OCI-LY1 (cell line): ENCODE data around the gene GFRA4.

ENCODE experiments used
- H2AFZ ChIP-seq: fragments of 200-600 bp; sonication (generic), shearing (Covaris generic); 2 replicates; pipeline ENCODE4 v1.6.0; 2014; ENCODE audit warnings: antibody characterized with exemption, mild to moderate bottlenecking, low read length
- H3F3A ChIP-seq: fragments of 200-600 bp; sonication (generic), shearing (Covaris generic); 2 replicates; pipeline ENCODE4 v1.6.0; 2014; ENCODE audit warnings: mild to moderate bottlenecking, antibody characterized with exemption, low read length, moderate library complexity; ENCODE audit not compliant: insufficient read depth
- H3K27ac ChIP-seq: fragments of 200-600 bp; sonication (generic); 2 replicates; pipeline ENCODE4 v1.5.1; 2014; ENCODE audit warnings: low read length, mixed run types, mild to moderate bottlenecking, low read depth; ENCODE audit not compliant: poor library complexity, severe bottlenecking
- H3K27me3 ChIP-seq: fragments of 200-600 bp; sonication (generic); 2 replicates; pipeline ENCODE4 v1.6.0; 2014; ENCODE audit warnings: antibody characterized with exemption, mild to moderate bottlenecking, low read length, moderate library complexity; ENCODE audit not compliant: insufficient read depth
- H3K36me3 ChIP-seq: fragments of 200-600 bp; sonication (generic); 2 replicates; pipeline ENCODE4 v1.6.1; 2014; ENCODE audit warnings: mild to moderate bottlenecking, antibody characterized with exemption, low read length, moderate library complexity, mixed read lengths; ENCODE audit not compliant: insufficient read depth
- H3K4me1 ChIP-seq: fragments of 200-600 bp; sonication (generic); 2 replicates; pipeline ENCODE4 v1.5.1; 2014; ENCODE audit warnings: mild to moderate bottlenecking, low read length, moderate library complexity; ENCODE audit not compliant: insufficient read depth, severe bottlenecking
- H3K4me2 ChIP-seq: fragments of 200-600 bp; sonication (generic), shearing (Covaris generic); 2 replicates; pipeline ENCODE4 v1.6.1; 2014; ENCODE audit warnings: low read length
- H3K4me3 ChIP-seq: fragments of 200-600 bp; sonication (generic); 2 replicates; pipeline ENCODE4 v1.5.1; 2014; ENCODE audit warnings: low read length, low read depth, mild to moderate bottlenecking, mixed read lengths; ENCODE audit not compliant: poor library complexity, severe bottlenecking
- H3K79me2 ChIP-seq: fragments of 200-600 bp; shearing (Covaris generic); 2 replicates; pipeline ENCODE4 v1.6.1; 2016; ENCODE audit warnings: mixed run types, low read length, mixed read lengths; ENCODE audit not compliant: insufficient read depth
- H3K9ac ChIP-seq: fragments of 200-600 bp; sonication (generic), shearing (Covaris generic); 2 replicates; pipeline ENCODE4 v1.6.1; 2014; ENCODE audit warnings: mild to moderate bottlenecking, low read length, mixed read lengths
- H3K9me2 ChIP-seq: fragments of 200-600 bp; sonication (generic), shearing (Covaris generic); 2 replicates; pipeline ENCODE4 v1.6.1; 2014; ENCODE audit warnings: low read depth, mild to moderate bottlenecking, low read length, mixed read lengths
- H3K9me3 ChIP-seq: fragments of 200-600 bp; shearing (Covaris generic); 2 replicates; pipeline ENCODE4 v1.6.1; 2014; ENCODE audit warnings: low read length, mixed read lengths
- H4K20me1 ChIP-seq: fragments of 200-600 bp; sonication (generic), shearing (Covaris generic); 2 replicates; pipeline ENCODE4 v1.6.0; 2016; ENCODE audit warnings: mild to moderate bottlenecking, low read length; ENCODE audit not compliant: insufficient read depth
- EZH2 ChIP-seq: fragments of 200-600 bp; sonication (generic), shearing (Covaris generic); IDR thresholded peaks from 2 replicates; pipeline ENCODE4 v1.8.0; 2017; ENCODE audit warnings: borderline replicate concordance, mixed run types, mild to moderate bottlenecking, antibody characterized with exemption, low read length, moderate library complexity, mixed read lengths
- TF ChIP-seq, protein P1 (sequence below): fragments of 200-600 bp; sonication (generic), shearing (Covaris generic); IDR thresholded peaks from 2 replicates; pipeline ENCODE4 v1.5.1; 2017; ENCODE audit warnings: mild to moderate bottlenecking, antibody characterized with exemption, low read length, moderate library complexity, mixed read lengths

Gene GFRA4

DNA sequence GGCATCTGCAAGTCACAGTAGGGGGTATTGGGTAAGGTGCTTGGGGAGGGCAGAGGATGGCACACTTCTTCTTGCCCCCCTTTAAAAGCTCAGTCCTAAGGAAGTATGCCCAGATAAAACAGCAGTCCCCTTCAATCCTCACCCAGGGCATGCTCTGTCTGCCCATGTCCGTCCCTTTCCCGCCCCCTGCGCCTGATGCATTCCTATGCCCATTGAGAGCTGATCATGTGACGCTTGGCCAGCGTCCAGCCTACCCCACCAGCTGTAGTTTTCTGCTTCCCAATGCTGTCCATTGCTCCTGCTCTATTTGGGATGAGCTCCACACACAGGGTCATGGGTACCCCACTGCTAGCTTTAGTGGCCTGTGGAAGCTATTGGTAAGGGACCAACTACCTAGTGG lies 40.9 kb upstream of the GFRA4 start:
- Histone ChIP-seq H3K27ac (no peak overlapping the region), H3K27me3 (no peaks in the 10 kb centered on the region; the same call in none of the 2 replicates), H3K36me3 (no peaks in the 10 kb centered on the region), H3K4me3 (no peak overlapping the region), H3F3A (no peaks in the 10 kb centered on the region), H3K9ac (no peak overlapping the region), H4K20me1 (no peaks in the 10 kb centered on the region), H3K9me3 (no peaks in the 10 kb centered on the region), H2AFZ (no peak overlapping the region), H3K4me1 (no peaks in the 10 kb centered on the region), H3K79me2 (no peaks in the 10 kb centered on the region), H3K4me2 (no peak overlapping the region), H3K9me2 (no peaks in the 10 kb centered on the region)
- TF ChIP-seq, protein P1, sequence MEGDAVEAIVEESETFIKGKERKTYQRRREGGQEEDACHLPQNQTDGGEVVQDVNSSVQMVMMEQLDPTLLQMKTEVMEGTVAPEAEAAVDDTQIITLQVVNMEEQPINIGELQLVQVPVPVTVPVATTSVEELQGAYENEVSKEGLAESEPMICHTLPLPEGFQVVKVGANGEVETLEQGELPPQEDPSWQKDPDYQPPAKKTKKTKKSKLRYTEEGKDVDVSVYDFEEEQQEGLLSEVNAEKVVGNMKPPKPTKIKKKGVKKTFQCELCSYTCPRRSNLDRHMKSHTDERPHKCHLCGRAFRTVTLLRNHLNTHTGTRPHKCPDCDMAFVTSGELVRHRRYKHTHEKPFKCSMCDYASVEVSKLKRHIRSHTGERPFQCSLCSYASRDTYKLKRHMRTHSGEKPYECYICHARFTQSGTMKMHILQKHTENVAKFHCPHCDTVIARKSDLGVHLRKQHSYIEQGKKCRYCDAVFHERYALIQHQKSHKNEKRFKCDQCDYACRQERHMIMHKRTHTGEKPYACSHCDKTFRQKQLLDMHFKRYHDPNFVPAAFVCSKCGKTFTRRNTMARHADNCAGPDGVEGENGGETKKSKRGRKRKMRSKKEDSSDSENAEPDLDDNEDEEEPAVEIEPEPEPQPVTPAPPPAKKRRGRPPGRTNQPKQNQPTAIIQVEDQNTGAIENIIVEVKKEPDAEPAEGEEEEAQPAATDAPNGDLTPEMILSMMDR: no peak
- no peak for TF ChIP-seq EZH2

DNA sequence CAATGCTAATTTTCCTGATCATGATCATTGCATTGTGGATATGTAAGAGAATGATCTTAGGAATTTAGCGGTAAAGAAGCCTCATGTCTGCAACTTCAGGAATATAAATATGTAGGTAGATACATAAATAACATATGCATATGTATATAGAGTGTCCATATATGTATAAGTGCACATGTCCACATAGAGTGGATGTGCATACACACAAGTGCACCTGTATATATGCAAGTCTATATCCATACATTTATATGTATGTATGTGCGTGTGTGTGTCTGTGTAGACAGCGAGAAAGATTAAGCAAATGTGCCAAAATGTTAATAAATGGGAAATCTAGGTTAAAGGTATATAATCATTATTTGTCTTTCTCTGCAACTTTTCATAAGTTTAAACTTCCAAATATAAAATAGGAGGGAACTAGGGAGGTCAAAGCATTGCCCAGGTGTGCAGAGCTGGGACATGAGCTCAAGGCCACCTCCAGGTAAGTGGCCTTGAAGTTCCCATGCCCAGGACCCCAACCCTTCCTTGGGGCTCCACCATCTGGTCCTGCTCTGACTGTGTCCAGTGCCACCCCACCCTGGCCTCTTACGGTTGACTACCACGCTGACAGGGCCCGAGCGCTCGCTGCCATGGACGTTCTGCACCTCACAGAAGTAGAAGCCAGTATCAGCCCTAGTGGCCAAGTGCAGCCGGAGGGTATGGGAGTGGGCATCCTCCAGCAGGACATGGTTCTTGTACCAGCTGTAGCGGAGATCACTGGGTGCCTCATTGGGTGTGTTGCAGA lies 39.6 kb upstream of the GFRA4 start:
- H3K79me2 ChIP-seq: no peaks in the 10 kb centered on the region

DNA sequence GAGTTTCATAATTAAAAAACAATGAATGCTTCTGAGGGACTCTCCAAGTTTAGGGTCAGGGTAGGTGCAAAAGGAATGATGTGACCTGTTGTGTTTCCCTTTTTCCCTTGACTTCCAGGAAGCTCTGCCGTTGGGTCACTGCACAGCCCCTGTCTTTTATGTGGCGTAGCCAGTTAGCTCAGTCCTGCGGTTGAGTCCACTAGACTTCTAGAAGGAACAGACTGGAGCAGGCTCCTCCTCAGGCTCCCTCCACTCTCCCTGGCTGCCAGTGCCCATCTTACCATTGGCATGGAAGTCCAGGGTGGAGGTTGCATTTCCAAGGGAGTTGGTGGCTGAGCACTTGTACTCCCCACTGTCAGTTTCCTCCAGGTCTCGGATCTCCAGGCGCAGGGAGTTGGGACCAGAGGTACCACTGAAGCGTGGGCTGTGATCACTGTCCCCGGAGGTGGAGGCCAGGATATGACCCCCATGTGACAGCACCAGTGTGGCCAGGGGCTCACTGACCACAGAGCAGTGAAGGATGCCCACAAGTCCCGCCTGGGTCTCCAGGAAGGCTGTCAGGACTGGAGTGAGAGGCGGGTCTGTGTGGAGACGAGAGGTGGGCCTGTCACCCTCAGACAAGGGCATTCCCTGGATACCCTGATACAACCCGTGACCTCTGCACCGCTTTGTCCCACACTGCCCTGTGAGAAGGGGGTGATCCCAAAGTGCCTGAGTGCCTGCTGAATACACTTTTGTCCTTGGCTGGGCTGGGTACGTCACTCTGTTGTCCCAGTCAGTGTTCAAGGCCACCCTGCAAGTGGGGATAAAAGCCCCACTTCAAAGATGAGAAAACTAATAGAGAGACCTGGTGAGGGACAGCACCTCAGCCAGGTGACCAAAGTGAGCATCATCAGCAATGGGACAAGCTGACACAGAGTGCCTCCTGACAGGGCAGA lies 38.1 kb upstream of the GFRA4 start:
- H3K9me2 ChIP-seq: no peaks in the 10 kb centered on the region
- H3K4me2 ChIP-seq: no peak overlapping the region

More for the DNA sequence above, 39.6 kb upstream of the GFRA4 start:
- H3K9me3 ChIP-seq: no peaks in the 10 kb centered on the region
- no peak overlapping the region for H3K27ac ChIP-seq
- H3K4me1 ChIP-seq: no peaks in the 10 kb centered on the region
- H2AFZ ChIP-seq: no peak overlapping the region
- no peaks in the 10 kb centered on the region for H3K36me3 ChIP-seq
- no peaks in the 10 kb centered on the region for H3F3A ChIP-seq
- no peak overlapping the region for H3K9ac ChIP-seq
- TF ChIP-seq EZH2: no peak
- TF ChIP-seq, protein P1: no peak
- no peaks in the 10 kb centered on the region for H3K9me2 ChIP-seq
- no peaks in the 10 kb centered on the region for H4K20me1 ChIP-seq
- no peaks in the 10 kb centered on the region; the same call in none of the 2 replicates for H3K27me3 ChIP-seq
- no peak overlapping the region for H3K4me2 ChIP-seq
- no peak overlapping the region for H3K4me3 ChIP-seq

More for the DNA sequence above, 38.1 kb upstream of the GFRA4 start:
- Histone ChIP-seq H3K27me3 (no peaks in the 10 kb centered on the region; the same call in none of the 2 replicates), H3K36me3 (no peaks in the 10 kb centered on the region), H3K9me3 (0 out of 2 replicates have a peak, but pooled peaks cover 3% of the 10 kb centered on the region), H3F3A (no peaks in the 10 kb centered on the region), H3K9ac (no peak overlapping the region), H2AFZ (no peak overlapping the region), H3K4me3 (no peak overlapping the region), H3K27ac (no peak overlapping the region), H3K79me2 (no peaks in the 10 kb centered on the region), H3K4me1 (no peaks in the 10 kb centered on the region), H4K20me1 (no peaks in the 10 kb centered on the region)
- TF ChIP-seq EZH2: no peak
- TF ChIP-seq, protein P1: no peak
